SU-DHL-6 (cell line): ENCODE results near the gene EPHB1.

Source experiments
- EZH2phosphoT487 ChIP-seq: fragments of 200-600 bp; sonication (generic), shearing (Covaris generic); conservative IDR thresholded peaks from 2 replicates; pipeline ENCODE4 v1.6.1; 2018; ENCODE audit warnings: mild to moderate bottlenecking, antibody characterized with exemption, low read length, moderate library complexity, mixed read lengths
- TF ChIP-seq, protein P1 (sequence below): fragments of 200-600 bp; sonication (generic); IDR thresholded peaks from one replicate; pipeline ENCODE4 v1.5.1; 2017; ENCODE audit warnings: antibody characterized with exemption, mild to moderate bottlenecking, low read length, moderate library complexity; ENCODE audit not compliant: insufficient read depth, poor library complexity, severe bottlenecking

DNA sequence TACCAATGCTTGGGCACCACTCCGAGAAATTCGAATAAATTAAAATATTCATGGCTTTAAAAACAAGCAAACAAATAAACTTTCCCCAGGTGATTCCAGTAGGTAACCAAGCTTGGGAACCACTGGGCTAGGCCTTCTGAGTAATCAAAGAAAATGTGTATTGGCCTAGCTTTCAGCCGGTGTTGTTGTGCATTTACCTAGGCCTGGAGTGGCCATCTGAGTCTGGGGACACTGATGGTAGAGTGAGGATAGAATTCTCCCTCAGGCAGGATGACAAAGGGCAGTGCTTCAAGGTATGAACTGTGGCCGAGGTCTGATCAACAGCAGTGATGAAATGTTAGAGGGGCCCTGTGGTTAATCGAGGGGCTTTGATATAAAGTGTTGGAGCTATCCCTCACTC, 440.5 kb downstream of the EPHB1 start:
- TF ChIP-seq, protein P1, sequence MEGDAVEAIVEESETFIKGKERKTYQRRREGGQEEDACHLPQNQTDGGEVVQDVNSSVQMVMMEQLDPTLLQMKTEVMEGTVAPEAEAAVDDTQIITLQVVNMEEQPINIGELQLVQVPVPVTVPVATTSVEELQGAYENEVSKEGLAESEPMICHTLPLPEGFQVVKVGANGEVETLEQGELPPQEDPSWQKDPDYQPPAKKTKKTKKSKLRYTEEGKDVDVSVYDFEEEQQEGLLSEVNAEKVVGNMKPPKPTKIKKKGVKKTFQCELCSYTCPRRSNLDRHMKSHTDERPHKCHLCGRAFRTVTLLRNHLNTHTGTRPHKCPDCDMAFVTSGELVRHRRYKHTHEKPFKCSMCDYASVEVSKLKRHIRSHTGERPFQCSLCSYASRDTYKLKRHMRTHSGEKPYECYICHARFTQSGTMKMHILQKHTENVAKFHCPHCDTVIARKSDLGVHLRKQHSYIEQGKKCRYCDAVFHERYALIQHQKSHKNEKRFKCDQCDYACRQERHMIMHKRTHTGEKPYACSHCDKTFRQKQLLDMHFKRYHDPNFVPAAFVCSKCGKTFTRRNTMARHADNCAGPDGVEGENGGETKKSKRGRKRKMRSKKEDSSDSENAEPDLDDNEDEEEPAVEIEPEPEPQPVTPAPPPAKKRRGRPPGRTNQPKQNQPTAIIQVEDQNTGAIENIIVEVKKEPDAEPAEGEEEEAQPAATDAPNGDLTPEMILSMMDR = no peak
- TF ChIP-seq EZH2phosphoT487 = no peak
